Suppressor macrophage treated with lipopolysaccharide for 1 hour (primary cell): ENCODE results near the gene TMEM53.
"Not testable (repeated sequence)": the region's sequence is repeated elsewhere in the genome, so short reads cannot be mapped to it uniquely, and the experiment has no call there.

Experiments used
- DNase-seq, 3 donors: peaks; one replicate each; pipeline ENCODE4 v3.0.0-alpha.2; 2020 to 2022

The TMEM53 gene

DNA sequence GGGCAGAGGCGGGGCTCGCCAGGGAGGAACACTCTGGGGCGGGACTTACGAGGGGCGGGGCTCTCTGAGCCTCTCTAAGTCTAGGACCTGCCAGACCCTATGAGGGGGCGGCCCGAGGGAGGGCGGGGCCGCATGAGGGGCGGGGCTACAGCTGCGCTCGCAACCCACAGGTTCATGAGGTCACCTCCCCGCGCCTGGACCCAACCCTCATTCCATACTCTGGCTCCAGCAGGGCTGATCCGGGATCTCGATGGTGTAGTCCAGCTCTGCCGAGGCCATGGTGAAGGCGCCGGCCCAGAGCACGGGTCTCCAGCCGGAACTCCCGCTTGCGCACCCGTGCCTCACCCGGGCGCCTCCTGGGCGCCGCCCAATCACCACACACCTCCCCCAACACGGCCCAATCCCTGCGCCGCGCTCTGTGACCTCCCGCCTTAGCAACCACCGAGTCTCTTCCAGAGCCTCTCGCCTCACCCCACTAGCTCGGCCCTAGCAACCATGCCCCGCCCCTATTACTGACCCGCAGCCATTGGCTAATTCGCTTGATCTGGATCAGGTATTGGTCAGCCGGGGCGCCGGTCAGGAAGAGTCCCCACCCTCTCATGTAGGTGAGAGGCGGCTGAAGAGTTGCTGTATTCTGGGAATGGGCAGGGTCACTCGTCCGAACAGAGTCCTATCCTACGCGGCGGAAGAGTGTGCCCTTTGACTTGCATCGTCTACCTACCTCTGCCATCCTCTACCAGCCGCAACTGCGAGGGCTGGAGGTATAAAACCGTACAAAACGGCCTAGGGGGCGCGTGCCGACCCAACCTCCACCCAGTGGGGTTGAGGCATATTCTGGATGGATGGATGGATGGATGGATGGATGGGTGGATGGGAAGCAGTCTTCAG lies at the start of gene TMEM53, which contains the start of gene ARMH1:
TMEM53 (minus strand) TSS at position 369 of the 888 bp plus-strand sequence; CDS start at position 279, 90 bp downstream.
ARMH1 (plus strand) TSS at position 602 of the 888 bp plus-strand sequence. CDS start 14,984 bp downstream, outside the sequence.
- peak; percentile 98 to 99 (median 99) for DNase-seq

- peak; percentile 64 to 83 (median 74) for DNase-seq
These were observed 49.4 kb upstream of the TMEM53 start for GRCh38 chr1:44723496-44724295.

GRCh38 chr1:44723064-44723463 lies 48.8 kb upstream of the TMEM53 start:
- DNase-seq: peak in 1 of 3 donors; percentile 15

DNA sequence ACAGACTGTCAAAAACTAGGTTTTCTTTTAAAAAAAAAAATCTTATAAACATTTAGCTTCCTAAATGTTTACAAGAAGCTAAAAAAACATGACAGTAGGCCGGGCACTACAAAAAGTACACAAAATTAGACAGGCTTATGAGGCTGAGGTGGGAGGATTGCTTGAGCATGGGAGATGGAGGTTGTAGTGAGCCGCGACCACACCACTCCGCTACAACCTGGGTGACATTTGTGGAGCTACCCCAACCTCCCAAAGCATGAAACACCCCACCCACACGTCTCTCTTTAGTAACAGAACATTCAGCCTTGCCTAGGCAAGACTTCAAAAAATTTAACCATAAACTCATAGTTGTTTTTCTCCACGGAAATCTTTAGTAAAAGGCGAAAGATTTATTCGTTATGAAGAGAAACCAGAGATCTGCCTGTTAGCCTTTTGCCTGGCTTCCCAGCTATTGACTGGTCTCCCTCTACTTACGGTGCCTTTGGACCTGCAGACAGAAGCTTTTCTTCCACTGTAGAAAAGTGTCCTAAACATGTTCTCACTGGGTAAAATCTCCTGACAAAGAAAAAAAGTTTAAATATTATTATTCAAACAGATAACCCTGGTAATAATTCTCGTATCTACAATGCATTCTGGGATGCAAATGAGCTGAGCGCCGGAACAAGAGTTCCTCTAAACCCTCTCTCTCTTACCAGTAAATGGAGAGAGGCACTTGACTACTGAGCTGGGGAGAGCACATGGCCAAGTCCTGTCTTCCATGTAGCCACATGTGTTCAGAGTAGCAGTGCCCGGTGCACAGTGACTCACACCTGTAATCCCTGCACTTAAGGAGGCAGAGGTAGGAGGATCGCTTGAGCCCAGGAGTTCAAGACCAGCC lies 47.4 kb upstream of the TMEM53 start:
- peak; percentile 94 to 98 (median 97) for DNase-seq

DNA sequence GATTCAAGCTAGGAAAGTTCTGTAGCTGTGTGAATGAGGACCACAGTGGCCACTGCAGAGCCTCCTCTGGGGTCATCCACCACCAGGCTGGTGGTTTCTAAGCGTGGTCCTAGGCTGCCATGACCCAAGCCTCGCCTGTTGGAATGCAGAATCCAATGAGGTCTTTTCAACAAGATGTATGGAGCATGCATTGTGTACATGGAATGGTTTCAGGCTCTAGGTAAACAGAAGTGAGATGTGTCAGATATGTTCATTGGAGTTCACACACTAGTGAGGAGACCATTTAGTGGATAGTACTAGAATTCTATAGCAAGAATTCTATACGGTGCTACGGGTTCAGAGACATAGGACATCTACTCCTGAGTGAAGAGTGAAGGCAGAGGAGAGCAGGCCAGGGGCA lies 46.0 kb upstream of the TMEM53 start:
- peak in 1 of 3 donors; percentile 36 for DNase-seq

GRCh38 chr1:44719318-44719717 lies 45.0 kb upstream of the TMEM53 start:
- DNase-seq: no peak

DNA sequence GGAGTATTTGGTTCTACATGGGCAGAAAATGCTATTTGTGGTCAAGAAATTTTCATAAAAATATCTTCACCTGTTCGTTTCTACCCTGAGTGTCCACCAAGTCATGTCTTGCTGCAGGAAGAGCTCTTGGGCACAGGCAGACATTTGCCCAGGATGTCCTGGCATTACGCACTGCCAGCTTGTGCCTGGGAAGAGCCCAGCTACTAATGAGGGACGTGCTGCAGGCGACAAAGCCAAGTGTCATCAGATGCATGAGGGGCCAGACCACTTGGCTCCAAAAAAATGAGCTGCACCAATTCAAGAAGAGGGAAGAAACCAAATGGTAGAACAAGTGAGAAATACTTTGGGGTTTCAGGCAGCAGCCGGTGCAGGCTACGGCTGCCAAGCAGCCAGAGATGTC lies 43.8 kb upstream of the TMEM53 start:
- no peak for DNase-seq

- no peak for DNase-seq
These were observed 43.4 kb upstream of the TMEM53 start for GRCh38 chr1:44717653-44718052.

GRCh38 chr1:44717156-44717555 lies 42.9 kb upstream of the TMEM53 start:
- DNase-seq: no peak

GRCh38 chr1:44714944-44715571 lies 40.8 kb upstream of the TMEM53 start:
- peak; percentile 80 to 87 (median 81) for DNase-seq

DNA sequence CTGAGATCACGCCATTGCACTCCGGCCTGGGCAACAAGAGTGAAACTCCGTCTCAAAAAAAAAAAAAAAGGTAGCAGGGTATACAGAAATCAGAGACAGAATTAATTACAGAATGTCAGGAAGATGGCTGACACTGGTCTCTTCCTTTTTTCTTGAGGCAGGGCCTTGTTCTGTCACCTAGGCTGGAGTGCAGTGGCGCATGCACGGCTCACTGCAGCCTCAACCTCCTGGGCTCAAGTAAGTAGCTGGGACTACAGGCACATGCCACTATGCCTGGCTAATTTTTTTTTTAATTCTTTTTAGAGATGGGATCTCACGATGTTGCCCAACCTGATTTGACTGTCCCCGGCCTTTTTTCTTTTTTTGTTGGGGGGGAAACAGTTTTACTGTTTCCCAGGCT lies 40.3 kb upstream of the TMEM53 start:
- no peak for DNase-seq

DNA sequence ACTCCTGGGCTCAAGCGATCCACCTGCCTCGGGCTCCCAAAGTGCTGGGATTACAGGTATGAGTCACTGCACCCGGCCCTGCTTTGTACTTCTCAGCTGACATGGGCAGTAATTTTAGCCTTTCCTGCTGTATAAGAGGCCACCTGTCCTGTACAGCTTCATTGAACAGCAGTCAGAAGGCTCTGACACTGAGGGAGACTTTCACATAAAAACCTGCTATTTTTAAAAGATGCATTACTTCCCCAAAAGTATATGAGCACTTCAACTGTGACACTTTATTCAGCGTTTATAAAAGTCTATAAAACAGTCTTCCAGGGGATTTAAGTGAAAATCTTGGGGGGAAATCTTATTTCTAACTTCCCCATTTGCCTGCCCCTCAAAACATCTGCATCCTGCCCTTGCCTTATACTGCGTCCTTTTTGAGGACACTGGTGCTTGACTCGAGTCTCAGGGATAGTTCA lies 39.1 kb upstream of the TMEM53 start:
- no peak for DNase-seq

GRCh38 chr1:44707959-44708831 lies 33.9 kb upstream of the TMEM53 start:
- peak; percentile 81 to 88 (median 86) for DNase-seq

GRCh38 chr1:44707112-44707881 lies 33.0 kb upstream of the TMEM53 start:
- peak in 2 of 3 donors; percentile 34 to 61 for DNase-seq

GRCh38 chr1:44705938-44706337 lies 31.7 kb upstream of the TMEM53 start:
- DNase-seq: no peak

DNA sequence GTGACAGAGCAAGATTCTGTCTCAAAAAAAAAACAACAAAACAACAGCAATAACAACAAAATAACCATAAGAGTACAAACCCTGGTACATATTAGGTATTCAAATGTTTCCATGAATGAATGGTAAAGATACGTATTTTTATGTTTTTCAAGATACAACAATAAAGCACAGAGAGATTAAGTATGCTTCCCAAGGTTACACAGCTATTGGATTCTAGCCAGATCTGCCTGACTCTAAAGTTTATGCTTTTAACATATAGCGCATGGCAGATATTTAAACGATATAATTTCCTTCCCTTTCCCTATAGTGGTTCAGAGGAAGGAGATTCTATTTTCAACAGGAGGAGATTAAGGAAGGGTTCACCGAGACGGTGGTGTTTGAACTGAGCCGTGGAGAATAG lies 31.2 kb upstream of the TMEM53 start:
- DNase-seq: no peak

GRCh38 chr1:44701141-44701573 lies 26.9 kb upstream of the TMEM53 start:
- DNase-seq: no peak

DNA sequence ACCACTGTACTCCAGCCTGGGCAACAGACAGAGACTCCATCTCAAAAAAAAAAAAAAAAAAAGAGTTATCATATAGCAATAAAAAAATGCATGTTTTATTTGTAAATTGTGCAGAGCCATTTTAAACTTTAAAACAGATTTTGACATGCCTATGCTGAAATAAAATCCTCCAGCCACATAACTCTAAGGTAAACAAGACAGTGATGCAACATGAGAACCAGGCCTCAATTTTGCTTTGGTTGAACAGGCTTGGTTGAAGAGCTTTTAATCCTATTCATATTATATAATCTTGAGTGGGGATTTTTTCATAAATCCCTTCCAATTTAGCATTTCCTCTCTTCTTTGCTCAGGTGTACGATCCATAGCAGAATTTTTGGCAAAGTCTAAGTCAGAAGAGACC lies 26.3 kb upstream of the TMEM53 start:
- DNase-seq: no peak

DNA sequence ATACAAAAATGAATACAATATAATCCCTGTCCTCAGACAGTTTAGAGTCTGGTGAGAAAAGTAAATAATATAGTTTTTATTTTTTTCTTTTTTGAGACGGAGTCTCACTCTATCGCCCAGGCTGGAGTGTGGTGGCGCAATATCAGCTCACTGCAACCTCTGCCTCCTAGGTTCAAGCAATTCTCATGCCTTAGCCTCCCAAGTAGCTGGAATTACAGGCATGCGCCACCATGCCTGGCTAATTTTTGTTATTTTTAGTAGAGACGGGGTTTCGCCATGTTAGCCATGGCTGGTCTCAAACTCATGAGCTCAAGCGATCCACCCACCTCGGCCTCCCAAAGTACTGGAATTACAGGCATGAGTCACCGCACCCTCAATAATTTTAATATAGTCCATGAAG lies 25.1 kb upstream of the TMEM53 start:
- not testable (repeated sequence) for DNase-seq

GRCh38 chr1:44698138-44698537 lies 23.9 kb upstream of the TMEM53 start:
- peak; percentile 49 to 83 (median 79) for DNase-seq
